GM19438 (cell line): ENCODE measurements around the gene RANBP1.

Source experiments
- ATAC-seq: cut with Tn5 transposase; IDR thresholded peaks from one replicate; pipeline ENCODE4 v1.9.1; 2021; ENCODE audit warnings: low read depth; ENCODE audit not compliant: unreplicated experiment

Gene RANBP1

GRCh38 chr22:20165913-20166312 lies 50.0 kb downstream of the RANBP1 start:
- no peak for ATAC-seq

DNA sequence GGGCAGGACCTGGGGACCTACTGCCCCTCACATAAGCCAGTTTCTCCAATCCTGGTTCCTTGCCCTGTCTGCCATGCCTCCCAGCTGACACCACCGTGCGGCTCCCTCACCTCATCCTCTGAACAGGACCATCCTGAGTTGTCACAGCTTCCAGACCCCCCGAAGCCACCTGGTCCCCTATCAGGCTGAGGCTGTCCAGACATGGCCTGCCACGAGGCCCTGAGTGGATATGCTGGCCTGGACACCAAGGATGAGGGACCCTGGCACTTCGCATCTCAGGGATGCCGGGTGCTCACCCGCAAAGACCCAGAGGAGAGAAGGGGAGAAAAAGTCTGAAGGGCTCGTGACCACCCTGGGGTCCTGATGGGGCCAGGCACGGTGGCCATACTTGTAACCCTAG lies 50.8 kb downstream of the RANBP1 start:
- no peak for ATAC-seq

GRCh38 chr22:20167643-20168322 lies 51.9 kb downstream of the RANBP1 start:
- ATAC-seq = no peak

- no peak for ATAC-seq
Observed at GRCh38 chr22:20169253-20169822, 53.4 kb downstream of the RANBP1 start.

GRCh38 chr22:20170170-20170569 lies 54.3 kb downstream of the RANBP1 start:
- ATAC-seq = no peak

DNA sequence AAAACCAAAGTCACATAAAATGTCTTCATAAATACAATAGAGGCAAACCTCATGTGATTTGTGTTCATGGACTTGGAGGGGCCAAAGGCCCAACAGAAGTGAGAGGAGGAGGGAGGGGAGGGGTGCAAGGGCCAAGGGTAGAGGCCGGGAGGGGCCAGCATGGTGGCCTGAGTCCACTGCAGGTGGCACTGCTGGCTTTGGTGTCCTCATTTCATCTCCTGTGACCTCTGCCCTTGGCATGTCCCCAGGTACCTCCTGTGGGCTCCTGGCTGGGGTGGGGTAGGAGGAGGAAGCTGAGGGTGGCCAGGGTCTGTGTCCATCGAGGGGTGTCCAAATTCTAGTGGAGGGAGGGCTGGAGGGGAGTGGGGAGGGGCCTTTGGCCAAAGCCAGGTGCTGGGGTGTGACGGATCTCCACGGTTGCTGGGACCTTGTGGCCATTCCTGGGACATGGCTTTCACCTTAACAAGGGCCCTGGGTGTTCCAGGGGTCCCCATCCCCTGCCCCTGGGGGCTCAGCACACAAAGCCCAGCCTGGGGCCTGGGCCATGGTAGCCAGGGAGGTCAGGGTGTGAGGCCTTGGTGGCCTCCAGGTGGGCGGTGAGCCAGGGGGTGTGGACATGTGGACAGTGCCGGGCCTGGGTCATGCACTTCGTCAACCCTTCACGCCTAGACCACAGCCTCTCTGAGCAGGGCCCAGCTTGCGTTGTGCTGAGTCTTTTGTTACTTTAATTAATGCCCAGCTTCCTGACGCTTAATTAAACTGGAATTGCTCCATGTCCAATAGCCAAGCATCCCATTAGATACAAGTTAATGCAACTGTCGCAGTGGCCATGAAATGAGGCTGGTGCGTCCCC lies 55.6 kb downstream of the RANBP1 start:
- no peak for ATAC-seq

GRCh38 chr22:20172141-20172613 lies 56.3 kb downstream of the RANBP1 start:
- ATAC-seq = no peak

- no peak for ATAC-seq
Observed at GRCh38 chr22:20173246-20173645, 57.3 kb downstream of the RANBP1 start.

DNA sequence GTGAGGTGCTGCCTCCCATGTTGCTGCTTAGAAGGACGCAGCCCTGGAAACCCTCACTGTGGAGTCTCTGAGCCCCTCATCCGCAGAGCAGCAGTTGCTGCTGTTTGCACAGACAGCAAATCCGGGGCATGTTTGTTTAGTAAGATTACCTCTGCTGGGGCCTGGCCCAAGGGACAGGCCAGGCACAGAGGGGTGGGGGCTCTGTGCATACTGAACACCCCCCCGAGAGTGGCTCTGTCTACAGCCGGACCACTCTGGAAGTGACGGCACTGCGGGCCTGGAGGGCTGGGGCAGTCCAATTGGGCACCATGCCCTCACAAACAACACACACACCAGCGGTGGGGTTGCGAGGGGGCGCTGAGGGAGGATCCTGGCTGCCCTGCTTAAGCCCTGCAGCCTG lies 57.9 kb downstream of the RANBP1 start:
- no peak for ATAC-seq

GRCh38 chr22:20174785-20175596 lies 59.1 kb downstream of the RANBP1 start:
- no peak for ATAC-seq

DNA sequence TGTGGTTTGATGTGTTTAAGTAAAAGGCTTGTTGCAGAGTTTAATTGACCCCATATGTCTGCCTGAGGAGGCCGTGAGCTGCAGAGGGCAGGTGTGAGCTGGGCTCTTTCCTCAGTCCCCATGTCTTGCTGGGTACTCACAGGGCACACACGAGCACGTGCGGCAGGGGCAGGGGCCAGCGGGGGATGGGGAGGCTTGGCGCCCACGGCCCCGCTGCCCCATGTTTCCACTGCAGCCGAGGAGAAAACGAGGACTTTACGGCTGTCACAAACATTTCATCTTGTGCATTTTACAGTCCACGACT lies 59.6 kb downstream of the RANBP1 start:
- no peak for ATAC-seq

GRCh38 chr22:20176421-20177085 lies 60.6 kb downstream of the RANBP1 start:
- no peak for ATAC-seq
